ENCODE data around the gene HABP4.

The HABP4 gene

GRCh38 chr9:96436456-96437126, 13.4 kb upstream of the HABP4 start:
- no peak for DNase-seq

GRCh38 chr9:96437454-96437853, 12.5 kb upstream of the HABP4 start:
- no peak for DNase-seq

DNA sequence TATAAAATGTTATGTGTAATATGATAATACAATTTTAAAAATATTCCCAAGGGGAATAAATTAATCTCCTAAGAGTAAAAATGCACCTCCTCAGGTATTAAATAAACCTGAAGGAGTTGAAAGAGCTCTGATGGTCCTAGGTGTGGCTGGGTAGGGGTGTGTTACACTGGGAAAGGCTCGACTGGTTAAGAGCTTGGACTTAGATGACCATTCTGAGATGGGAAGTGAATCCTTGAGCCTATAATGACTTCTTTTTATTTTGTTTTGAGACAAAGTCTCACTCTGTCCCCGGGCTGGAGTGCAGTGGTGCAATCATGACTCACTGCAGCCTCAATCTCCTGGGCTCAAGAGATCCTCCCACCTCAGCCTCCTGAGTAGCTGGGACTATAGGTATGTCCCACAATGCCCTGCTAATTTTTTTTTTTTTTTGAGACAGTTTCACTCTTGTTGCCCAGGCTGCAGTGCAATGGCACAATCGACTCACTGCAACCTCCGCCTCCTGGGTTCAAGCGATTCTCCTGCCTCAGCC, 9.2 kb upstream of the HABP4 start:
- no peak for DNase-seq

DNA sequence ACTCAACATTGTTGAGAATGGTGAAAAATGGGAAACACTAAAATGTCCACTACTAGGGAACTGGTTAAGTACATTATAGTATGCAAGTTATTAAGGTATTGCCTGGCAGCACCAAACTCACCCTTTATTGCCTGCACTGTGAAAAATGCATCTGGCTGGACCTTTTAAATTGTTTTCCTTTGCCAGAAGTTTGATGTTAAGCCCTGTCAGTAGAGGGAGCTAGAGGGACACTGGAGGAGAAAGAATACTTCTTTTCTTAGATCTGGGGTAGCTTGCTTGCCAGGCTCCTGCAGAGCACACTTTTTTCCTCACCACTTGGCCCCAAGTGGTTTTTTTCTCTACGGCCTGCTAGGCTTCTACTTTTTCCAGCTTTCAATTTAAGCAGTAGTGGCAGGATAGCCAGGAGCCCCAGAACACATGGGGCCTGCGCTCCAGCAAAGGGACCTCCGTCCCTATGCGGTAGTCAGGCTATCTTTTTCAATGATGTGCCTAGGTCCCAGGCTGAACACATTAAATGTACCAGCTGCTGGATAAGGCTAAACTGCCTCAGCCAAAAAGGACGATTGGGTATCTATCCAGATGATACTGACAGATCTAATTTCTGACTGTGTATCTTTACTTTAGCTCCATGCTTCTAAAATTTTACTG, 8.0 kb upstream of the HABP4 start:
- peak; percentile 79 for DNase-seq

GRCh38 chr9:96442491-96442890, 7.5 kb upstream of the HABP4 start:
- no peak for DNase-seq

DNA sequence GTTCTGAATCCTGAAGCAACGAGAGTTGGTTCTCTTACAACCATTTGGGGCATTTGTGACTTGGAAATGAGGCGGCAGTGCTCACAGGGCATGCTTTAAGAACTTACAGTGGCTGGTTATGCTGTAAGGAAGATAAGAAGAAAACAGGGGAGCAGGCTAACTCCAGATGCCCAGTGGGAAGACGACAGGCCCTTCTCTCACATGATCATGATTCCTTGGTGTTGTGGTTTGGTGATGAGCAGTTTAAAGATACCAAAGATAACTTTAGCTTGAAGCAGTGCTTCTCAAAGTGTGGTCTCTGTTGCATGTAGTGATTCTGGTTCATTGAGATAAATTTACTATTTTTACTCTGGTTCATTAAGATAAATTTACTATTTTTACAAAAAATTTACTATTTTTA, 2.6 kb upstream of the HABP4 start:
- no peak for DNase-seq

DNA sequence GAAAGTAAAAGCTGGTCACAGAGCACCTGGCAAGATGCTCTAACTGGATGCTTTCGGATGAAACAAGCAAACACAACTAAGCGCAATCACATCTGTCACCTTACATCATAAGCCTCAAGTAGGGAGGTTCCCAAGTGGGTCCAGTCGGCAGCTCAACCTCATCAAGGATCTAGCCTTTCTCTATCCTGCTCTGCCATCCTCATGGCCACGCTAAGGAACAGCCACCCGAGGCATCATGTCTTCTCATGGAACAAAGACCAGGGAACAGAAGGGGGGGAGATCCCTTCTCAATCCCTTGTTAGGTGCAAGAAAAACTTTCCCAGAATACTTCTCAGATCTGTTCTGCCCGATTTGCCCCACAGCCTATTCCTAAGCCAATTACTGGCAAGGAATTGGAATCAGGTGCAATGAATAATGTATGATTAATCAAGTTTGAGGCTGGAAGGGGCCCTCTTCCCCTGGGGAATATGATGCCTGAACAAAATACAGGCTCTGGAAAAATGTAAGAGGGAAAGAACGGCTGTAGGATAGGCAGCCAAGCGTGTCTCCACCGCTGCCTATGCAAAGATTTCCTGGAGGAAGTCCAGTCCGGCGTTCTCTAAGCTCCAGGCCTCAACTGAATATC, 1.3 kb upstream of the HABP4 start:
- DNase-seq: peak; percentile 73

GRCh38 chr9:96449523-96449844, 485 bp upstream of the HABP4 start:
- peak; percentile 73 for DNase-seq

DNA sequence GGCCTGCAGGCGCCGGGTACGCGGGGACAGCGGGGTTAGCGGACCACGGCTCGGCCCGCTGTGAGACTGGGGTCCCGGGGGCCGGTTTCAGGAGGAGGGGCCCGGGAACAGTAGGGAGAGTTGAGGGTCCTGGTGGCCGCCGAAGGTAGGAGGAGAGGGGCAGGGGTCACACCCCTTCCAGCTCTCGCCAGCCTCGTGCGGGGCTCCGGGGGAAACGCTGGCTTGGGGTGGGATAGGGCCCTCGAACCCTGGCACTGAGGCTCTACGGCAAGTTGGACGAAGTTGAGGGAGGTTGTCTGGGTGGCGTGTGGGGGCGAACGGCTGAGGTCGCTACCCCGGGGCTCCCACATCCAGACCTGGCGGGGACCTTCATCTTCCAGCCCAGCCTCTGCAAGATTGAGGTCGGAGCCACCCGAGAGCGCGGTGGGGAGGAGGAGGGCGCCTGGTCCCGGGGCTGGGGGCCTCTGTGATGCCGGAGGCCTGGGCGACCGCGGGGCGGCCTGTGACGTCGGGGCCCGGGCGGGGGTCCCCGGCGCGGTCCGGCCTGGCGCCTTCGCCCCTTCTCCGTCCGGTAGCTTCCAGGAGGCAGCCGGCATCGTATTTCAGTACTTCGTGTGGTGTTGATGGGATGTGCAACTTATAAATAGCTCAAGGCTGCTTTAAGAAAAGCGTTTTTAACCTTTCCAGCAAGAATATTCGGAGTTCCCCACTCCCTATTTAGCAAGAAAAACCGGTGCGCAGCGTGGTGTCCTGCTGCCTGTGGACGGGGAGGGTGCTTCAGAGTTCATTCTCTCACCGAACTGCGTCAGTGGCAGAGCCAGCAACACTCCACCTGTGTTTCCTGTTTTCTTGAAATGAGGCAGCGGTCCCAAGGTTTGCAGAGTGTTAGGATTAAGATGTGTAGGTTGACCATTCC, 902 bp downstream of the HABP4 start:
- DNase-seq: peak; percentile 44

DNA sequence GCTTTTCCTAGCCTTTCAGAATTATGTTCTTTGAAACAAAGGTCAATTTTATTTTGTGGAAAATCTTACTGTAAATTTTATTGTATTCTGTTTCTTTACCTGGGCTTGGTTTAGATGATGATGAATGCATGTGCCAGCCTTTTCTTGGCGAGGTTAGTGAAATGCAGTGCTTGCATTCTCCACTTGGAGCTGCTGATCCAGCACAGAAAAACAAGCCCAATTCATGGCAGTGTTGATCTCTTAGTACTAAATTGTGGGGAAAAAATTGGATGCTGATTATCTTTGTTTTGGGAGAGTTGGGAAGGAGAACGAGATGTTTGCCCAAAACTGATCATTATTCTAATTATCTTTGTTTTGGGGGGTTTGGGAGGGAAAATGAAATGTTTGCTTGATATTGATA, 3.7 kb downstream of the HABP4 start:
- DNase-seq: peak; percentile 16

DNA sequence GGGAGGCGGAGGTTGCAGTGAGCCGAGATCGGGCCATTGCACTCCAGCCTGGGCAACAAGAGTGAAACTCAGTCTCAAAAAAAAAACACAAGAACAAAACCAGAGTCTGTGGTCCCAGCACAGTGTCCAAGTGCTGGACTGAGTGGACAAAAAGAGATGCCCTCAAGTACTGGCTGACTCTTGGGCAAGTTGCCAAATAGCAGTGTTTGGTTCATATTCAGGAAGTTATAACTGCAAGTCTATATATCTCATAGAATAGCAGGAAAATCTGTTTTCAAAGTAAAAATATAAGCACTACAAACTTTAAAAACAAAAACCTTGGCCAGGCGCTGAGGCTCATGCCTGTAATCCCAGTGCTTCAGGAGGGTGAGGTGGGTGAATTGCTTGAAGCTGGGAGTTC, 7.3 kb downstream of the HABP4 start:
- DNase-seq: no peak

GRCh38 chr9:96458226-96458625, 8.3 kb downstream of the HABP4 start:
- DNase-seq: no peak

GRCh38 chr9:96459268-96460007, 9.5 kb downstream of the HABP4 start:
- no peak for DNase-seq

GRCh38 chr9:96460470-96460869, 10.5 kb downstream of the HABP4 start:
- no peak for DNase-seq

DNA sequence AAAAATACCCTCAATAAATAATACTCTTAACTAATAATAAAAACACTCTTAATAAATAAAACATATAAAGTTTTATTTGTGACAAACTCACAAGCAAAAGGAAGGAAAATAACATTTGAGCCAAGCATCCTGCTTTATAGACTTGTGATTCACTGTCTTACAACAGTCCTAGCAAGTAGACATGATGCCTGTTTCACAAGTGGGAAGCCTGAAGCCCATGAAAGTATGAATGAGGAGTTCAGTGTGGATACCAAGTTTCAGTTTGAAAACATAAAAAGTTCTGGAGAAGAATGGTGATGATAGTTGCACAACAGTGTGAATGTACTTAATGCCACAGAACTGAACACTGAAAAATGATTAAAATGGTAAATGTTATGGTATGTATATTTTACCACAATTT, 10.9 kb downstream of the HABP4 start:
- no peak for DNase-seq

- DNase-seq: no peak
Measured at GRCh38 chr9:96461336-96461735, 11.4 kb downstream of the HABP4 start.

DNA sequence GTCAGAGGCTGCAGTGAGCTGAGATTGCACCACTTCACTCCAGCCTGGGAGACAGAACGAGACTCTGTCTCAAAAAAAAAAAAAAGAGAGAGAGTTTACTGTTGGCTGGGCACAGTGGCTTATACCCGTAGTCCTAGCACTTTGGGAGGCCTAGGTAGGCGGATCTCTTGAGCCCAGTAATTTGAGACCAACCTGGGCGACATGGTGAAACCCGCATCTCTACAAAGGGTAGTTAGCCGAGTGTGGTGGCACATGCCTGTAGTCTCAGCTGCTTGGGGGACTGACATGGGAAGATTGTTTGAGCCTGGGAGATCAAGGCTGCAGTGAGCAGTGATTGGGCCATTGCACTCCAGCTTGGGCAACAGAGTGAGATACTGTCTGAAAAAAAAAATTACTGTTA, 12.6 kb downstream of the HABP4 start:
- no peak for DNase-seq

DNA sequence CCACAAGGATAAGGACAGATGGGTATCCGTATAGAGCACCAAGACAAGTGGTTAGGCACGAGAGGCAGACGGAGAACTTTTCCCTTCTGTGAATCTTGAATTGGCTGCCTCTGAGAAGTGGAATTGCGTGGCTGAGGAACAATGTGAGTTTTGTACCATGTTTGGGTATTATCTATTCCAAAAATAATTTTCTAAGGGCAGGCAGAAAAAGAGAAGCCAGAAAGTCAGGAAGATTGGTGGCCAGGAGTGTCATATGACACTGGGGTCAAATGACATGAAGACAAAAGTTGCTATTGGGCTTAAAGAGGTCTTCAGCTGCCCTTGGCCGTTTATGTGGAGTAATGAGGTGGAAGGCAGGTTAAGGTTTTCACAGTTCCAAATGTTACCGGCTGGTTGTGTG, 14.5 kb downstream of the HABP4 start:
- DNase-seq: no peak

- DNase-seq: no peak
Measured at GRCh38 chr9:96467784-96468183, 17.8 kb downstream of the HABP4 start.

- DNase-seq: no peak
Measured at GRCh38 chr9:96476013-96476412, 26.0 kb downstream of the HABP4 start.

DNA sequence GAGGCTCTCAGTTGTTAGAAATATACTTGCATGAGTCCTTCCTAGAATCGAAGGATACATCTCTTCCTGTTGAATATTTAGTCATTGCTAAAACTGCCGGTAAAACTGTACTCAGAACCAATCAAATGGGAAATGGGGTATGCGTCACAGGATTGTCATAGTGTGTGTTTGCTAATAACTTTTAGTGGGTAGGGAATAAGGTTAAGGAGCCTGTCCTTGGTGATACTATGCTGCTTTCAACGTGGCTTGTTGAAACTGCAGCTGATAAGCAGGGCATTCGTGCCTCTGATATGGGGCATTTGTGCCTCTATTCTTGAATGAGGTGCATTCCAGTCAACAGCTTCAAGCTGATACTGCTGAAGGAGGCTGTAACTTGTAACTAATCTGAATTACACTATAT, 26.6 kb downstream of the HABP4 start:
- DNase-seq: no peak

- DNase-seq: no peak
Measured at GRCh38 chr9:96478829-96479371, 28.9 kb downstream of the HABP4 start.

Measured in NCI-H82 (cell line).